Measurements from ENCODE around the gene CPNE4. TPM values are rescaled to one million over a fixed set of nuclear protein-coding genes. Genes with fewer than 3 reads are reported as not detected.

Gene CPNE4
- total RNA-seq, 1 experiment from 2014 or later, result 0.41 TPM

- no peaks in the 10 kb centered on the region for H3K9me3 Mint-ChIP-seq (ENCODE audit: unreplicated experiment)
- intact Hi-C loops (cut with micrococcal nuclease; ENCODE audit: unreplicated experiment), result no loop called here
- POLR2A ChIA-PET, result no interaction called here
Measured at GRCh38 chr3:131582438-131582837, 452.4 kb downstream of the CPNE4 start.

DNA sequence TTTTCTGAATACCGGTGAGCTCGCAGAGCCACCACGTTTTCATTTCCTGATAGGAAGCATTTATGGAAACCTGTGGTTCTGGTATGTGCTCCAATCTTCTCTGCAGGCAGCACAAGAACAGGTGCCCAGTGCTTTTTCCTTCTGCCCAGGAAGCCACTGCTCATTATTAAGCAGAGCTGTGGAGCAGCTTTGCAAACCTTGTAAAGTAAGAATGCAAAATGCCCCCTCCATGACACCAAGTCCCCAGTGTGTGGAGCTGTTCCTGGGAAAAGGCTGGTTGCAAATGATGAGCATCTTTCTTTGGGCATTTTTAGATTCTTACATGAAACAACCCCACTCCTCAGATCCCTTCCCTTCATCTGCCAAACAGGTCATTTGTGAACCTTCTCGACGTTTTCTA, 466.4 kb downstream of the CPNE4 start:
- no peaks in the 10 kb centered on the region for H3K9me3 ChIP-seq
- no TSS peak for BruUV-seq (replicated peaks)
- Mint-ChIP-seq H3K36me3 (ENCODE audit: insufficient read depth, unreplicated experiment) (no peaks in the 10 kb centered on the region), H3K9me3 (ENCODE audit: unreplicated experiment) (no peaks in the 10 kb centered on the region), H3K4me3 (ENCODE audit: unreplicated experiment) (no peak overlapping the region), H3K27ac (ENCODE audit: unreplicated experiment) (no peak overlapping the region), H3K4me1 (ENCODE audit: low read depth, unreplicated experiment) (no peaks in the 10 kb centered on the region), H3K27me3 (ENCODE audit: insufficient read depth, unreplicated experiment) (peaks cover 19% of the 10 kb centered on the region)
- H3K4me1 ChIP-seq, result no peaks in the 10 kb centered on the region
- ChIA-PET CTCF (interaction anchor here (1.0 kb wide), 1 partner anchor 14 kb away, joined by 3 read pairs; no protein-coding TSS in a partner anchor), POLR2A (no interaction called here)
- no peak for DNase-seq
- no peaks in the 10 kb centered on the region for H3K27me3 ChIP-seq (replicated peaks; ENCODE audit: control insufficient read depth, insufficient read depth, low read length)
- TF ChIP-seq, protein P1, sequence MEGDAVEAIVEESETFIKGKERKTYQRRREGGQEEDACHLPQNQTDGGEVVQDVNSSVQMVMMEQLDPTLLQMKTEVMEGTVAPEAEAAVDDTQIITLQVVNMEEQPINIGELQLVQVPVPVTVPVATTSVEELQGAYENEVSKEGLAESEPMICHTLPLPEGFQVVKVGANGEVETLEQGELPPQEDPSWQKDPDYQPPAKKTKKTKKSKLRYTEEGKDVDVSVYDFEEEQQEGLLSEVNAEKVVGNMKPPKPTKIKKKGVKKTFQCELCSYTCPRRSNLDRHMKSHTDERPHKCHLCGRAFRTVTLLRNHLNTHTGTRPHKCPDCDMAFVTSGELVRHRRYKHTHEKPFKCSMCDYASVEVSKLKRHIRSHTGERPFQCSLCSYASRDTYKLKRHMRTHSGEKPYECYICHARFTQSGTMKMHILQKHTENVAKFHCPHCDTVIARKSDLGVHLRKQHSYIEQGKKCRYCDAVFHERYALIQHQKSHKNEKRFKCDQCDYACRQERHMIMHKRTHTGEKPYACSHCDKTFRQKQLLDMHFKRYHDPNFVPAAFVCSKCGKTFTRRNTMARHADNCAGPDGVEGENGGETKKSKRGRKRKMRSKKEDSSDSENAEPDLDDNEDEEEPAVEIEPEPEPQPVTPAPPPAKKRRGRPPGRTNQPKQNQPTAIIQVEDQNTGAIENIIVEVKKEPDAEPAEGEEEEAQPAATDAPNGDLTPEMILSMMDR (IDR thresholded peaks at IDR 0.05; ENCODE audit: insufficient read depth in 1 of 2, low read depth in 1 of 2, low read length in 1 of 2, severe bottlenecking in 1 of 2, unreplicated experiment in 1 of 2), result no peak
- intact Hi-C loops (cut with micrococcal nuclease; ENCODE audit: unreplicated experiment), result no loop called here
- H3K4me3 ChIP-seq (ENCODE audit: low read depth, low read length), result no peak overlapping the region
- no peaks in the 10 kb centered on the region for H3K36me3 ChIP-seq (ENCODE audit: control insufficient read depth, insufficient read depth, low read length)

More at GRCh38 chr3:131582438-131582837, 452.4 kb downstream of the CPNE4 start:
- no TSS peak for BruUV-seq (replicated peaks)
- Histone ChIP-seq H3K9me3 (no peaks in the 10 kb centered on the region), H3K36me3 (ENCODE audit: control insufficient read depth, insufficient read depth, low read length) (no peaks in the 10 kb centered on the region), H3K4me3 (ENCODE audit: low read depth, low read length) (no peak overlapping the region), H3K27me3 (replicated peaks; ENCODE audit: control insufficient read depth, insufficient read depth, low read length) (no peaks in the 10 kb centered on the region; the same call in 1 of the 2 replicates), H3K4me1 (no peaks in the 10 kb centered on the region)
- Mint-ChIP-seq H3K4me1 (ENCODE audit: low read depth, unreplicated experiment) (no peaks in the 10 kb centered on the region), H3K27ac (ENCODE audit: unreplicated experiment) (no peak overlapping the region), H3K27me3 (ENCODE audit: insufficient read depth, unreplicated experiment) (peaks cover 8% of the 10 kb centered on the region), H3K36me3 (ENCODE audit: insufficient read depth, unreplicated experiment) (no peaks in the 10 kb centered on the region), H3K4me3 (ENCODE audit: unreplicated experiment) (no peak overlapping the region)
- DNase-seq, result no peak
- TF ChIP-seq, protein P1 (IDR thresholded peaks at IDR 0.05; ENCODE audit: insufficient read depth in 1 of 2, low read depth in 1 of 2, low read length in 1 of 2, severe bottlenecking in 1 of 2, unreplicated experiment in 1 of 2), result no peak
- CTCF ChIA-PET, result interaction anchor here (1.1 kb wide), 1 partner anchor 14 kb away, joined by 3 read pairs; no protein-coding TSS in a partner anchor

DNA sequence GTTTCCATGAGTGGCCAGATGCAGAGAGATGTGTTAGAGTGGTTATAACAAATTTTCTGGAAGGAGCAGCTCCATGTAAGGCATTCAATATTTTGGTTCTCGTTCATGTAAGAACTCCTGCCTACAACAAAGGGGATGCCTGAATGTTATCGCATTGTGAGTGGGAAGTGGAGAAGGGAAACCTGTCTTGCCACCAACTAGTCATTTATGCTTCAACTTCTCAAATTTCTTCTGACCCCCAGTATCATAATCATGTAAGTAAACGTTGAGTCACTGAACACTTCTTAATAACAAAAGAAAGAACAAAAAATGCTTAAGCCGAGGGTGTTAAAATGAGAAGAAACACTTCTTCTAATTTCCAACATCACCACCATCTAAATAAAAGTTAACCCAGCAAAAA, 470.0 kb downstream of the CPNE4 start:
- no peak for DNase-seq
- H3K4me1 ChIP-seq, result no peaks in the 10 kb centered on the region
- CTCF ChIA-PET, result no interaction called here

More for the DNA sequence above, 470.0 kb downstream of the CPNE4 start:
- no peaks in the 10 kb centered on the region for H3K27me3 ChIP-seq (replicated peaks; ENCODE audit: control insufficient read depth, insufficient read depth, low read length)
- no peaks in the 10 kb centered on the region for H3K9me3 ChIP-seq
- TF ChIP-seq, protein P1 (IDR thresholded peaks at IDR 0.05; ENCODE audit: insufficient read depth in 1 of 2, low read depth in 1 of 2, low read length in 1 of 2, severe bottlenecking in 1 of 2, unreplicated experiment in 1 of 2), result no peak
- no peak overlapping the region for H3K4me3 ChIP-seq (ENCODE audit: low read depth, low read length)
- POLR2A ChIA-PET, result no interaction called here
- Mint-ChIP-seq H3K36me3 (ENCODE audit: insufficient read depth, unreplicated experiment) (no peaks in the 10 kb centered on the region), H3K27ac (ENCODE audit: unreplicated experiment) (no peak overlapping the region), H3K9me3 (ENCODE audit: unreplicated experiment) (no peaks in the 10 kb centered on the region), H3K4me3 (ENCODE audit: unreplicated experiment) (no peak overlapping the region), H3K4me1 (ENCODE audit: low read depth, unreplicated experiment) (no peaks in the 10 kb centered on the region), H3K27me3 (ENCODE audit: insufficient read depth, unreplicated experiment) (peaks cover 9% of the 10 kb centered on the region)
- intact Hi-C loops (cut with micrococcal nuclease; ENCODE audit: unreplicated experiment), result no loop called here
- no TSS peak for BruUV-seq (replicated peaks)
- H3K36me3 ChIP-seq (ENCODE audit: control insufficient read depth, insufficient read depth, low read length), result no peaks in the 10 kb centered on the region
